GM08714 (cell line): Measurements from ENCODE around the gene VASP.

Source experiments
- H3K4me3 ChIP-seq: fragments of 200-500 bp; sonication (Bioruptor generic); 2 replicates; pipeline ENCODE4 v1.5.1; 2014; ENCODE audit warnings: mild to moderate bottlenecking, low read length, inconsistent platforms
- ZNF274 ChIP-seq: IDR thresholded peaks from 2 replicates; pipeline ENCODE4 v1.6.1; 2012; ENCODE audit warnings: mild to moderate bottlenecking, low read depth, low read length

Gene VASP

GRCh38 chr19:45554481-45554880 is 47.2 kb downstream of the VASP start:
- TF ChIP-seq ZNF274 = no peak
- H3K4me3 ChIP-seq = no peak overlapping the region

GRCh38 chr19:45556835-45557234 is 49.6 kb downstream of the VASP start:
- H3K4me3 ChIP-seq = no peak overlapping the region
- TF ChIP-seq ZNF274 = no peak

GRCh38 chr19:45558399-45558878 is 51.2 kb downstream of the VASP start:
- no peak overlapping the region for H3K4me3 ChIP-seq
- no peak for TF ChIP-seq ZNF274

GRCh38 chr19:45560038-45560437 is 52.8 kb downstream of the VASP start:
- H3K4me3 ChIP-seq = no peak overlapping the region
- no peak for TF ChIP-seq ZNF274

GRCh38 chr19:45560686-45561085 is 53.4 kb downstream of the VASP start:
- TF ChIP-seq ZNF274 = no peak
- no peak overlapping the region for H3K4me3 ChIP-seq

GRCh38 chr19:45564131-45564780 is 57.0 kb downstream of the VASP start:
- no peak overlapping the region for H3K4me3 ChIP-seq
- TF ChIP-seq ZNF274 = no peak

GRCh38 chr19:45567609-45568008 is 60.3 kb downstream of the VASP start:
- no peak for TF ChIP-seq ZNF274

GRCh38 chr19:45568732-45569131 is 61.5 kb downstream of the VASP start:
- H3K4me3 ChIP-seq = no peak overlapping the region
- TF ChIP-seq ZNF274 = no peak

More at GRCh38 chr19:45567609-45568008, 60.3 kb downstream of the VASP start:
- H3K4me3 ChIP-seq = no peak overlapping the region

GRCh38 chr19:45569619-45570421 is 62.5 kb downstream of the VASP start:
- H3K4me3 ChIP-seq = no peak overlapping the region
- no peak for TF ChIP-seq ZNF274

GRCh38 chr19:45571457-45572220 is 64.4 kb downstream of the VASP start:
- no peak overlapping the region for H3K4me3 ChIP-seq
- no peak for TF ChIP-seq ZNF274

GRCh38 chr19:45574526-45574925 is 67.2 kb downstream of the VASP start:
- H3K4me3 ChIP-seq = no peak overlapping the region
- no peak for TF ChIP-seq ZNF274

- TF ChIP-seq ZNF274 = no peak
- no peak overlapping the region for H3K4me3 ChIP-seq
Measured at GRCh38 chr19:45575216-45575615, 67.9 kb downstream of the VASP start.
